CD1c-positive myeloid dendritic cell (primary cell): ENCODE measurements around the gene KCNA5.
A peak's percentile ranks its signal among the peaks of the same experiment; 100 is the strongest.

Experiments used
- DNase-seq: peaks from one replicate; pipeline ENCODE4 v3.0.0-alpha.2; 2016; ENCODE audit errors: extremely low spot score

The KCNA5 gene

GRCh38 chr12:5064913-5065490, 21.3 kb downstream of the KCNA5 start:
- DNase-seq: no peak

- DNase-seq: no peak
These were observed 22.6 kb downstream of the KCNA5 start for GRCh38 chr12:5066251-5066650.

GRCh38 chr12:5068126-5068525, 24.4 kb downstream of the KCNA5 start:
- no peak for DNase-seq

GRCh38 chr12:5068619-5069018, 24.9 kb downstream of the KCNA5 start:
- no peak for DNase-seq

GRCh38 chr12:5070090-5070489, 26.4 kb downstream of the KCNA5 start:
- no peak for DNase-seq

- DNase-seq: no peak
These were observed 27.8 kb downstream of the KCNA5 start for GRCh38 chr12:5071496-5071895.

GRCh38 chr12:5072311-5072710, 28.6 kb downstream of the KCNA5 start:
- no peak for DNase-seq

GRCh38 chr12:5073054-5073453, 29.4 kb downstream of the KCNA5 start:
- no peak for DNase-seq

- no peak for DNase-seq
These were observed 30.2 kb downstream of the KCNA5 start for GRCh38 chr12:5073853-5074252.

- no peak for DNase-seq
These were observed 33.1 kb downstream of the KCNA5 start for GRCh38 chr12:5076761-5077160.

GRCh38 chr12:5078423-5078822, 34.7 kb downstream of the KCNA5 start:
- no peak for DNase-seq

GRCh38 chr12:5081016-5081415, 37.3 kb downstream of the KCNA5 start:
- no peak for DNase-seq

GRCh38 chr12:5083955-5084849, 40.5 kb downstream of the KCNA5 start:
- peak; percentile 59 for DNase-seq

GRCh38 chr12:5085896-5086295, 42.2 kb downstream of the KCNA5 start:
- no peak for DNase-seq

GRCh38 chr12:5087831-5088554, 44.3 kb downstream of the KCNA5 start:
- no peak for DNase-seq

GRCh38 chr12:5088586-5089264, 45.0 kb downstream of the KCNA5 start:
- DNase-seq: no peak

- no peak for DNase-seq
These were observed 50.9 kb downstream of the KCNA5 start for GRCh38 chr12:5094551-5094950.

GRCh38 chr12:5094986-5095385, 51.3 kb downstream of the KCNA5 start:
- no peak for DNase-seq
